ENCODE results near the gene UROC1.

Gene UROC1

DNA sequence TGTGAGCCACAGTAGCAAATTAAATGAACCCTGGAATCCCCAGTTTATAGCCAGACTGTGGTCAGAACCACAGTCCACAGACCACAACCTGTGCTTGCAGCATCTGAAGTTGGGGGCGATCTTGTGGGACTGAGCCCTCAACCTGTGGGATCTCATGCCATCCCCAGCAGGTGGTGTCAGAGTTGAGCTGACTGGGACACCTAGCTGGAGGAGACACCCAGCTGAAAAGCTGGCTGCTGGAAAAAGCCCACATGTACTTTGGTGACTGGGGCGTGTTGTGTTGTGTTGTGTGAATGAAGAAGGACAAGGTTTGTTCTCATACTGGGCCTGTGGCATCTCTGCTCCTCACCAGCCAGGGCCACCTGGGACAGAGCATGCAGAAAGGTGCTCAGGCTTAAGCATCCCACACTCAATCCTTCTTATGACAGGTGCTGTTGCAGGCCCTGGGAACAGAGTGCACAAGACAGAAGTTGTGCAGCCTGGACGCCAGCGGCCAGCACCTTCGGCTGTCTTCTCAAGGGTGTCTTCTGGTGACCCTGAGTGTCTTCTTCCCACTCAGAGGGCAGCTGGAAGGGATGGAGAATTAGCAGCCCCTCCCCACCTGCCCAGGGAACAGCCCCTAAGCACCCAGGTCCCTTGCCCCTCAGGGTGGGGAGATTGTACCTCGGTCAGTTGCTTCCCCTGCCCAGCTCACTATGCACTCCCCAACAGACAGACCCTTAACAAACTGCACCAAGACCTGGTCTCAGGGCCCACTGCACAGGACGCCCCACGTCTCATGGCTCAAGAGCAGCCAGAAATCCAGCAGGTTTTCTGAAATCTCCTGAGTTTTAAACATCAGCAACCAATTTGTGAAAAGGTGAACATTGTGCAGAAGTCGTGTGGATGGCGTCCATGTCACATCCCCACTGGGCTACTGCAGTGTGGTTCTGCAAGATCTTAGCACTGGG lies 2.2 kb upstream of the UROC1 start:
- no peak for DNase-seq (ENCODE audit: low read depth, low spot score)
- H3K27ac ChIP-seq, result no peak overlapping the region

DNA sequence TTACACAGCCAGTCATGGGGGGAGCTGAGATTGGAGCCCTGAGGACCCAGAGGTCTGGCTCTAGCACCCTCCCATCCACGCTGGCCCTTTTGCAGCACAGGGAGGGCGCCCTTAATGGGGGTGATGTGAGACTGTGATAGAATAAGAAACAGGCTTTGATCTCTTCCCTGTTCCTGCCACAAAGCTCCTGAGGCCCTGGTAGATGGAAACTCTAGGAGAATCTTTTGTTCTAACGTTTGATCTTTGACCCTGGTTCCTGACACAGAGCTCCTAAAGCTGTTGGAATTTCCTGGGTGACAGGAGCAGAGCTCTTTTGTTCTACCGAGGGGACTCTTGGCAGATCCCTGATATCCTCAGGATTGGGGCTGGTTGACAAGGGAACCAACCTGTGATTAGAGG lies 1.2 kb upstream of the UROC1 start:
- DNase-seq (ENCODE audit: low read depth, low spot score), result no peak
- no peak overlapping the region for H3K27ac ChIP-seq

GRCh38 chr3:126517986-126518778 lies 609 bp upstream of the UROC1 start:
- H3K27ac ChIP-seq, result no peak overlapping the region
- DNase-seq (ENCODE audit: low read depth, low spot score), result no peak

DNA sequence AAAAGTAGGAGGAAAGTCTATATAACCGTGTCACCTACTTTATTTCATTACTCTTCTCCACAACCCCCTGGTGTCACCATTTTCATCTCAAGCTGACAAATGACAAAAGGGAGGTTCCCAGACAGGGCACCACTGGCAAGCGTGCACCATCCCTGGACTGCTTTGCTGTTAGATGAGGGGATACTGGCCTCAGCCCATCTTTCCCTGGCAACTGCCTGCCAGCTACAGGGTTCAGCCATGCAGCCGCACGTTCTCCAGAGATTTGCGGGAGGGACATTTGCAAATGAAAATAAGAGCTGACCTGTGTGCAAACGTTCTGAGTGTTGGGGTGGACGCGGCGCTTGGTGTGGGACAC lies 660 bp downstream of the UROC1 start:
- DNase-seq (ENCODE audit: low read depth, low spot score), result no peak
- no peak overlapping the region for H3K27ac ChIP-seq

DNA sequence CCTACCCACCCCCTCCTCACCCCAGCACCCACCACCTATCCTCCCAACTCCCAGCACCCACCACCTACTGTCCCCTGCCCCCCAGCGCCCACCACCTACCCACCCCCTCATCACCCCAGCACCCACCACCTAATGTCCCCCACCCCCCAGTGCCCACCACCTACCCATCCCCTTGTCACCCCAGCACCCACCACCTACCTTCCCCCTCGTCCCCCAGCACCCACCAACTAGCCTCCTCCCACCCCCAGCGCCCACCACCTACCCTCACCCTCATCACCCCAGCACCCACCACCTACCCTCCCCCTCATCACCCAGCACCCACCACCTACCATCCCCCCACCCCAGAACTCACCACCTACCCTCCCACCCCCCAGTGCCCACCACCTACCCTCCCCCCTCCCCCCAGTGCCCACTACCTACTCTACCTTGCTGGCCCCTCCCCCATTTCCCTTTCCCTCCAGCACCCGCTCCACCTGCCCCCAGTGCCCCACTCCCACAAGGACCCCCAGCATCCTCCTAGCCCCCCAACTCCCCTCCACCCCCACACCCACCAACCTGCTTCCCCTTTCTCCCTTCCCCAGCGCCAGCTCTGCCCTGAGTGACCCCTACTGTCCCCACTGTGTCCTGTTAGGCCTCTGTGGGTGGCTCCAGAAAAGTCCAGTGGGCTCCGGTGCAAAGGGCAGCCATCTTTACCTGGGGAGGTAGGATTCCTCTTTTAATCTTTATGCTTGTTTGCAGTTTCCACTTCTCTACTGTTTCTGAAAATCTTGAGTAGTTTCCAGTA lies 1.2 kb downstream of the UROC1 start:
- no peak overlapping the region for H3K27ac ChIP-seq
- DNase-seq (ENCODE audit: low read depth, low spot score), result no peak

- no peak for DNase-seq (ENCODE audit: low read depth, low spot score)
- H3K27ac ChIP-seq, result no peak overlapping the region
These were observed 2.4 kb downstream of the UROC1 start for GRCh38 chr3:126515066-126515706.

- no peak overlapping the region for H3K27ac ChIP-seq
- no peak for DNase-seq (ENCODE audit: low read depth, low spot score)
These were observed 3.4 kb downstream of the UROC1 start for GRCh38 chr3:126514161-126514560.

- no peak overlapping the region for H3K27ac ChIP-seq
- DNase-seq (ENCODE audit: low read depth, low spot score), result no peak
These were observed 4.5 kb downstream of the UROC1 start for GRCh38 chr3:126512916-126513650.

GRCh38 chr3:126512026-126512425 lies 5.5 kb downstream of the UROC1 start:
- H3K27ac ChIP-seq, result no peak overlapping the region
- DNase-seq (ENCODE audit: low read depth, low spot score), result no peak

DNA sequence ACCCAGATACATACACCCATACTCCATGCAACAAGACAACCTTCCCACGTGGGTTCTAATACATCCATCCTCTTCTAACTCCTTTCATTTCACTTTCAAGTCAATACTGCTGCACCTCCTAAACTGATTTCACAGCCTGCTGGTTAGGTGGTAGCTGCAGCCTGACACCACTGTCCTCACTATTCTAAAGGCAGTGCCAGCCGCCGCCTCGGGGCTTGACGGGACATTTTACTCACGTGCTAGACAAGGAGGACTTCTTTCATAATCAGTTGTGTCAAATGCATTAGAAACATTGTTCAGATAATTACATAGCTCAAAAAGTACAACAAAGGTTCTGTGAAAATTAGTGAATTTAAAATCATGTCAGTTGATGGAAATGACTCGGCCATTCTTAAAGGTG lies 6.3 kb downstream of the UROC1 start:
- H3K27ac ChIP-seq, result no peak overlapping the region
- no peak for DNase-seq (ENCODE audit: low read depth, low spot score)

DNA sequence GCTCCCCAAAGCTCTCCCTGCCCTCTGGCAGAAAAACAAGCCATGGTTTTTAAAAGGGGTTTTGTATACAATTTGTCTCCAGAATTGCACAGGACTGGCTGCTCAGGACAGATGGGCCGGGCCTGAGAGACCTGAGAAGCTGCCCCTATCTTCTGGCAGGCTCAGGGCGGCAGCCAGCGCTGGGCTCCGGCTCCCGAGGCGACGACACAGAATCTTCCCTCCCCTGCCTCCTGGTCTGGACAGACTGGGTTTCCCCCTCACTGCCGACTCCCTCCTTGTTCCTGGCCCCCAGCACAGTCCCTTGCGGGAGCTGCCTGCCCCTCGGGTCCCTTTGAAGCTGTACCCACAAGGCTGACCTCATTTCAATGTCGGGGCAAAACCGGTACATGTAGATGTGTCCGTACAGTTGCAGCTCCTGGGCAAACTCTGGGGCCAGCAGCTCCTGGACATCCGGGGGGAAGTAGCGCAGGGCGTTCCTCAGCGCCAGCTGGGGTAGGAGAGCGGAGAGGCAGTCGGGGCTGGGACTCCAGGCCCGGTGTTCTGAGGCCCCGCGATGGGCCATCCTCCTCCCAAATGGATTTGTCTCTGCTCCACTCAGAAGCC lies 7.2 kb downstream of the UROC1 start:
- H3K27ac ChIP-seq, result no peak overlapping the region
- DNase-seq (ENCODE audit: low read depth, low spot score), result no peak

GRCh38 chr3:126509597-126510307 lies 7.8 kb downstream of the UROC1 start:
- peak; percentile 10 for DNase-seq (ENCODE audit: low read depth, low spot score)
- no peak overlapping the region for H3K27ac ChIP-seq

GRCh38 chr3:126508564-126508964 lies 9.0 kb downstream of the UROC1 start:
- H3K27ac ChIP-seq, result no peak overlapping the region
- no peak for DNase-seq (ENCODE audit: low read depth, low spot score)

DNA sequence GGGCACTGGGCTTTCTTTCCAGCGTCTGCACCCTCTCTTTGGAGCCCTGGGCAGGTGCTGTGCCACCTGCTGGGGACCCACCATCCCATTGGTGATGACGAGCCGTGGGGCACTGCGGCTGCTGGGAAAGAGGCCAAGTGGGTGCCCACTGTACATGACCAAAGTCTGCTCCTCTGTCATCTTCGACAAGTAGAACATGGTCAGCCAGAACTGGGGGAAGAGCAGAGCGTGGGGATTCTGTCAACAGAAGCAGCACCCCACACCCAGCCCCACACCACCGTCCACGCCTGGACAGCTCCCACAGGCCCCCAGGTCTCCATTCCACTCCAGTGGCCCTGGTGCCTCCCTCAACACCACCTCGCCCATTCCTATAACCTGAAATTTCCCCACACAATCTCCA lies 9.7 kb downstream of the UROC1 start:
- no peak for DNase-seq (ENCODE audit: low read depth, low spot score)
- no peak overlapping the region for H3K27ac ChIP-seq

DNA sequence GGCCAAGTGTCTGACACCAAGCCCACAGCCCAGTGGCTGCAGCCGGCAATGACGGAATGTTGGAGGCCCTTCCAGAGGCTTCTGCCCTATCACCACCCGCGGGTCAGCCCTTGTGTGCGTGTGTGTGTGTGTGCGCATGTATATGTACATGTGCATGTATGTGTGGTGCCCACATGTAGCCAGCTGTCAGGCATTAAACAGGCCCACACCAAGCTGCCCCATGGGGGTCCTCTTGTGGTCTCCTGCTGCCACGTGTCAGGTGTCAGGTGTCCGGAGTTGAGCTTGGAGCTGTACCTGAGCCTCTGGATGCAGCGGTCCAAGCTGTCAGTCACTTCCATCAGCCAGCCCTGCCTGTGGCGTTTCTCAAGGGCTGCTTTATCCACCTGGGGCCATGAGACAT lies 13.9 kb downstream of the UROC1 start:
- no peak overlapping the region for H3K27ac ChIP-seq
- DNase-seq (ENCODE audit: low read depth, low spot score), result no peak

- DNase-seq (ENCODE audit: low read depth, low spot score), result no peak
- H3K27ac ChIP-seq, result no peak overlapping the region
These were observed 14.9 kb downstream of the UROC1 start for GRCh38 chr3:126502656-126503055.

DNA sequence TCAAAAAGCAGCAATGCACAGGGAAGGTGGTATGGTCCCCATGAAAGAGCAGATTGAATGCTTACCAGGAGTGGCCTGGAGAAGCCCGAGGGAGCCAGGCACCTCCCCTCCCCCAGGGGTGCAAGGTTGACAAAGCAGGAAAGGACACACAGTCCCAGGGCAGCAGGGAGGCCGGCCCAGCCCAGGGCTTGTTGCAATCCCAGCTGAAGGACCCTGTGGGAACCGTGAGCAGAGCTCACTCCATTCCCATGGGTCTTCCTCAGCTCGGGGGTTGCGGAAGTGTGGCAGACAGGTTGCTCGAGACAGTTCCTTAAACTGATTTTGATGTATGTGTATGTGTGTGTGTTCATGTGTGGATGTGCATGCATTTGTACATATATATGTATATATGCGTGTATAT lies 15.8 kb downstream of the UROC1 start:
- no peak overlapping the region for H3K27ac ChIP-seq
- no peak for DNase-seq (ENCODE audit: low read depth, low spot score)

DNA sequence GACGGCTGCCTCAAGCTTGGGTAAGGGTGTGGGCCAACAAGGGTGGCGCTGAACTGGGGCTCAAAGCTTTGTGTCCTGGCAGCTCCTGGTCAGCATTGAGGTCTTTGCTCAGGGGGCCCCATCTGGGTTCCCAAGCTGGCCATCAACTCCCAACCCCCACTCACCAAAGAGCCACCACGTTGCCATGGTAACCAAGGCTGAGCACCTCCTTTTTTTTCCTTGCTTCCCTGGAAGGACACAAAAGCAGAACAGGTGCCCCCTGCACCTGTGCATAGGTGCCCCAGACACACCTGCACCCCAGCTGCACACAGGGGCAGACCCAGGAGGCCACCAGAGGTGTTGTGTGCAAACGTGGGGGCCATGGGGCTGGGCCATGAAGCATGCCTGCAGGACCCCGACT lies 16.5 kb downstream of the UROC1 start:
- DNase-seq (ENCODE audit: low read depth, low spot score), result no peak
- no peak overlapping the region for H3K27ac ChIP-seq

GRCh38 chr3:126500016-126500415 lies 17.6 kb downstream of the UROC1 start:
- no peak for DNase-seq (ENCODE audit: low read depth, low spot score)
- no peak overlapping the region for H3K27ac ChIP-seq

All from epithelial cell of prostate (primary cell).